GM13977 (cell line): ENCODE results near the gene SLC16A1.
"Not testable (repeated sequence)": the region's sequence is repeated elsewhere in the genome, so short reads cannot be mapped to it uniquely, and the experiment has no call there.

ENCODE experiments used
- DNase-seq: peaks from one replicate; pipeline ENCODE4 v3.0.0; 2012; ENCODE audit warnings: low spot score
- in situ Hi-C: fragments of 300-500 bp; cut with MboI; formaldehyde crosslinking; loops from one replicate; pipeline ENCODE4 v1.12.0; 2022; ENCODE audit warnings: low sequenced_read_pairs, low pct_unique_long_range_greater_than_20kb, mixed read lengths, inconsistent platforms; ENCODE audit not compliant: unreplicated experiment
- TF ChIP-seq, protein P1 (sequence below): IDR thresholded peaks from 2 replicates; pipeline ENCODE4 v1.5.1; 2012; ENCODE audit warnings: mild to moderate bottlenecking, control low read depth; ENCODE audit not compliant: insufficient read depth; ENCODE audit errors: extremely low read depth, missing control alignments

SLC16A1 gene

DNA sequence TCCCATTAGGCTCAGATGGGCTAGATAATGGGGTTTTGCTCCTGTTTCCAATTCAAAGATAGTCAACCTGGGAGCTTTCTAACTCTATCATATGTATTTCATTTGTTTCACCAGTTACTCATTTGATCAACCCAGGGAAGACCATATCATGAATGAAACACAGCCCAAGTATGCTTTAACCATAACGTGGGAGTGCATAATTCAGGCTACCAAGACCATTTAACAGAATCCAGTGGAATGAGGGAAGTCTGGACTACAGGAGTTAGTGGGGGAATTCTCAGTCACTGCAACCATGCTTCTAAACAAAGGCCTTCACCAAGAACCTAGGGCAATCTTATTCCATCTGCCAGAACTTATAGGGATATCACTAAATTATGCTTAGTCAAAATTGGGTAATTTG, 15.0 kb upstream of the SLC16A1 start:
- in situ Hi-C loops: no loop called here
- TF ChIP-seq, protein P1, sequence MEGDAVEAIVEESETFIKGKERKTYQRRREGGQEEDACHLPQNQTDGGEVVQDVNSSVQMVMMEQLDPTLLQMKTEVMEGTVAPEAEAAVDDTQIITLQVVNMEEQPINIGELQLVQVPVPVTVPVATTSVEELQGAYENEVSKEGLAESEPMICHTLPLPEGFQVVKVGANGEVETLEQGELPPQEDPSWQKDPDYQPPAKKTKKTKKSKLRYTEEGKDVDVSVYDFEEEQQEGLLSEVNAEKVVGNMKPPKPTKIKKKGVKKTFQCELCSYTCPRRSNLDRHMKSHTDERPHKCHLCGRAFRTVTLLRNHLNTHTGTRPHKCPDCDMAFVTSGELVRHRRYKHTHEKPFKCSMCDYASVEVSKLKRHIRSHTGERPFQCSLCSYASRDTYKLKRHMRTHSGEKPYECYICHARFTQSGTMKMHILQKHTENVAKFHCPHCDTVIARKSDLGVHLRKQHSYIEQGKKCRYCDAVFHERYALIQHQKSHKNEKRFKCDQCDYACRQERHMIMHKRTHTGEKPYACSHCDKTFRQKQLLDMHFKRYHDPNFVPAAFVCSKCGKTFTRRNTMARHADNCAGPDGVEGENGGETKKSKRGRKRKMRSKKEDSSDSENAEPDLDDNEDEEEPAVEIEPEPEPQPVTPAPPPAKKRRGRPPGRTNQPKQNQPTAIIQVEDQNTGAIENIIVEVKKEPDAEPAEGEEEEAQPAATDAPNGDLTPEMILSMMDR: no peak
- no peak for DNase-seq

DNA sequence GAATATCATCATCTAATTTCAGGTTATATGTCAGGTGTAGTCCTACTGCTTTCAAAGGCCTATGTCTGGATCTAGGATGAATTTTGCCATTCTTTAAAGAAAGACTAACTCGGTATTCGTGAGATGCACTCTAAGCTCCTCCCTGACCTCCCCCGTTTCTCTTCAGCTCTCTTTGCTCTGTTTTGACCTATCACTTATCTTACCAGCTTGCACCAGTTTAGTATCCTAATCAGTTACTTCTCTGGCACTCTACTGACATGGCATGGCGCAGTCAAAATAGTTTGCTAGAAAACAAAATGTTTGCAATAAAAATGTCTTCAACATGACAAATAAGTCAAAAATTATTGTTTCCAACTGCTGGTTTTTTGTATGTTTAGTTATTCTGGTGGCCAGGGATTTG, 8.4 kb upstream of the SLC16A1 start:
- no peak for DNase-seq
- in situ Hi-C loops: no loop called here
- TF ChIP-seq, protein P1: no peak

DNA sequence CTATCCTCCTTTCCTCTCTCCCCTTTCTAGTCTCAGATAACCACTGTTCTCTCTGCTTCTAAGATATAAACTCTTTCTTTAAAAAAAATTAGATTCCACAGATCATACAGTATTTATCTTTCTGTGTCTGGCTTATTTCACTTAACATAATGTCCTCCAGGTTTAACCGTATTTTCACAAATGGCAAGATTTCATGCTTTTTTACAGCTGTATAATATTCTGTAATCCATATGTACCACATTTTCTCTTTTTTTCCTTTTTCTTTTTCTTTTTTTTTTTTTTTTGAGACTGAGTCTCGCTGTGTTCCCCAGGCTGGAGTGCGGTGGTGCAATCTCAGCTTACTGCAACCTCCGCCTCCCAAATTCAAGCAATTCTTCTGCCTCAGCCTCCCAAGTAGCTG, 5.1 kb upstream of the SLC16A1 start:
- DNase-seq: no peak
- in situ Hi-C loops: no loop called here
- TF ChIP-seq, protein P1: no peak

DNA sequence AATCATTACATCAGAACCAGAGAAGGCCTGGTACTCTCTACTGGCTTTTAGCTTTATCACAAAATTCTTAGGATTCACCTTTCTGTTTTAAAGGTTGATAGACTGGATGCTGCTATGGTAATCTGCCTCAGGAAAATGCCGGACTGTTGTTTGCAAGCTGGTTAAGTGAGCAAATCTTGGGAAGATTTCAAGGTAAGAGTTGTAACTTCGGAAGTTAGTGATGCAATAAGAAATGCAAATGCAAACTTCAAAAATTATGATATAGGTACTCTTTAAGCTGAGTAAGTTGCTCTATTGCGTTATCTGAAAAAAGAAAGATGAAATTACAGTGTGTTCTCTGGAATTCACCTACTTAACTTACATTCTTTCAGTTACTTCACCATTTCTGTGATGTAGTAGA, 4.4 kb upstream of the SLC16A1 start:
- TF ChIP-seq, protein P1: no peak
- in situ Hi-C loops: no loop called here
- DNase-seq: no peak

DNA sequence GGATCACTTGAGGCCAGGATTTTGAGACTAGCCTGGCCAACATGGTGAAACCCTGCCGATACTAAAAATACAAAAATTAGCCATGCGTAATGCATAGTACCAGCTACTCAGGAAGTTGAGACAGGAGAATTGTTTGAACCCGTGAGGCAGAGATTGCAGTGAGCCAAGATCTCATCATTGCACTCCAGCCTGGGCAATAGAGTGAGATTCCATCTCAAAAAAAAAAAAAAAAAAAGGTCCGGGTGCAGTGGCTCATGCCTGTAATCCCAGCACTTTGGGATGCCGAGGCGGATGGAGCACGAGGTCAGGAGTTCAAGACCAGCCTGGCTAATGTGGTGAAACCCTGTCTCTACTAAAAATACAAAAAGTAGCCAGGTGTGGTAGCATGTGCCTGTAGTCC, 2.2 kb upstream of the SLC16A1 start:
- DNase-seq, in situ Hi-C loops: not testable (repeated sequence)

DNA sequence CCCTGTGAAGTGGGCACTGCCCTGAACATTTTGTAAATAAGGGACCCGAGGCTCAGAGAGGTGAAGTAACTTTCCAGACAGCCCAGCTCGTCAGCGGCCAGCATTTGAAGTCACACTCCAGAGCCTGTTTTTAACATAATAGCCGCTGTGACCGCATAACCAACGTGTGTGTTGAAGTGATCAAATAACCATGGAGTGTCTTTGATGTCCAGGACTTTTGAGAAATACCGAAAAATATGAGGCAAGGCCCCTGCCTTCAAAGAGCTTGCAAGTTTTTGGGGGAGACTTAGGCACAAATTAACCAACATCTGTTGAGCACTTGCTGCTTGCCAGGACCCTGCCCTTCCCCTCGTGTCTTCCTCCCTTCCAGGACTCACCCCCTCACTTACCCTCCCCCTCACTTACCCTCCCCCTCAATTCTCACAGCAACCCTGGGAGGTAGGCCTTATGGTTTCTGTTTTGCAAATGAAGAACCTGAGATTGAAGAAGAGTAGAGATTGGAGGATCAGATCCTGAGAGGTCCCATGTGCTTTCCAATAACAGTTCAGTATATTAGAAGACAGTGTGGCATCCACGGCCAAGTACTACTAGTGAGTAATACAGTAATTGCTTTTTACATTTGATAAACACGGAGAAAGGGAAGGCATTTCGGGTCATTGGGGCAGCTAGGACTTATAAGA, 1.3 kb upstream of the SLC16A1 start:
- in situ Hi-C loops: no loop called here

DNA sequence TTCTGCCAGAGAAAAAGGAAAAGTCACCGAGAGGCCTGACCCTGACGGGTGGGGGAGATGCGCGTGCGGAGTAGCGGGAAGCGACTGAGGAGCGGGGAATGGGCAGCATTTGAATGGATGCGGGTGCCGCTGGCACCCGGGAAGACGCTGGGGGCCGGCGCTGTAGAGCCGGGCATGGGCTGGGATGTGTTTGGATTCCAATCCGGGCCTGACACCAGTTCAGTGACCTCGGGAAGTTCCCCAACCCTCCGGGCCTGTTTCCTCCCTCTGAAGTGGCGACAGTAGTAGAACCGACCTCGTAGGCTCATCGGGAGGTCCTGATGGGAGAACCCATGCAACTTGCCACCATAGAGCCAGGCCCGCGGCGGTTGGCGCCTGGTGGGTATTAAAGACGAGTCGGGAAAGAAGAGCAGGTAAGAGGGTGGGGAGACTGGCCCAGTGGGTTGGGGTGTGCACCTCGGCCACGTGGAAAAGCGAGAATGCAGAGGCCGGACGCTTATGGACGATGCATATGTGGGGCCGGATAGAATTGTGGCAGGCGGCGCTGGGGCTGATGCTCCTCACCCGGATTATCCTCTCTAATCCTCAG, 642 bp upstream of the SLC16A1 start:
- in situ Hi-C loops: no loop called here
- no peak for DNase-seq
- TF ChIP-seq, protein P1: no peak

More for the DNA sequence above, 1.3 kb upstream of the SLC16A1 start:
- TF ChIP-seq, protein P1: no peak
- peak; percentile 86 for DNase-seq
